ENCODE results near the gene CNTNAP2.

- TF ChIP-seq CTCF (IDR thresholded peaks at IDR 0.05) (no peak), POLR2A (IDR thresholded peaks at IDR 0.05) (no peak), POLR2AphosphoS5 (IDR thresholded peaks at IDR 0.05; ENCODE audit: insufficient read depth in 1 of 2, low read depth in 1 of 2) (no peak)
Observed at GRCh38 chr7:148335790-148336189, 2219.2 kb downstream of the CNTNAP2 start.
